HL-60 (cell line): ENCODE results near the gene HSPH1.

Source experiments
- DNase-seq, 2 experiments: peaks; one replicate each; pipeline ENCODE4 v3.0.0-alpha.2; 2010 to 2020; ENCODE audit warnings: low read depth in 1 of 2, low spot score in 1 of 2
- H3K27ac ChIP-seq: fragments of 250-450 bp; sonication (Bioruptor Pico); replicated peaks from 2 replicates; pipeline ENCODE4 v1.5.1; 2020; ENCODE audit warnings: mild to moderate bottlenecking, moderate library complexity
- H3K27me3 ChIP-seq: fragments of 250-450 bp; sonication (Bioruptor Pico); 2 replicates; pipeline ENCODE4 v1.5.1; 2021; ENCODE audit warnings: mild to moderate bottlenecking, moderate library complexity; ENCODE audit not compliant: insufficient read depth, poor library complexity, severe bottlenecking
- H3K4me3 ChIP-seq: replicated peaks from 2 replicates; pipeline ENCODE4 v1.5.1; 2011; ENCODE audit warnings: mild to moderate bottlenecking, control low read depth, low read length; ENCODE audit not compliant: insufficient read depth
- GABPA ChIP-seq: IDR thresholded peaks from 2 replicates; pipeline ENCODE4 v1.6.1; 2012; ENCODE audit warnings: low read depth
- POLR2AphosphoS5 ChIP-seq: IDR thresholded peaks from 2 replicates; pipeline ENCODE4 v1.6.1; 2012; ENCODE audit warnings: low read depth
- SPI1 ChIP-seq: IDR thresholded peaks from 2 replicates; pipeline ENCODE4 v1.6.1; 2012; ENCODE audit warnings: low read depth, mild to moderate bottlenecking, borderline replicate concordance
- TF ChIP-seq, protein P1 (sequence below): IDR thresholded peaks from 2 replicates; pipeline ENCODE4 v1.6.1; 2012; ENCODE audit warnings: low read depth; ENCODE audit not compliant: insufficient replicate concordance
- TF ChIP-seq, protein P2 (sequence below): IDR thresholded peaks from one replicate; pipeline ENCODE4 v1.5.1; 2011; ENCODE audit warnings: low read length, control low read depth, inconsistent platforms; ENCODE audit not compliant: insufficient read depth

HSPH1 gene

DNA sequence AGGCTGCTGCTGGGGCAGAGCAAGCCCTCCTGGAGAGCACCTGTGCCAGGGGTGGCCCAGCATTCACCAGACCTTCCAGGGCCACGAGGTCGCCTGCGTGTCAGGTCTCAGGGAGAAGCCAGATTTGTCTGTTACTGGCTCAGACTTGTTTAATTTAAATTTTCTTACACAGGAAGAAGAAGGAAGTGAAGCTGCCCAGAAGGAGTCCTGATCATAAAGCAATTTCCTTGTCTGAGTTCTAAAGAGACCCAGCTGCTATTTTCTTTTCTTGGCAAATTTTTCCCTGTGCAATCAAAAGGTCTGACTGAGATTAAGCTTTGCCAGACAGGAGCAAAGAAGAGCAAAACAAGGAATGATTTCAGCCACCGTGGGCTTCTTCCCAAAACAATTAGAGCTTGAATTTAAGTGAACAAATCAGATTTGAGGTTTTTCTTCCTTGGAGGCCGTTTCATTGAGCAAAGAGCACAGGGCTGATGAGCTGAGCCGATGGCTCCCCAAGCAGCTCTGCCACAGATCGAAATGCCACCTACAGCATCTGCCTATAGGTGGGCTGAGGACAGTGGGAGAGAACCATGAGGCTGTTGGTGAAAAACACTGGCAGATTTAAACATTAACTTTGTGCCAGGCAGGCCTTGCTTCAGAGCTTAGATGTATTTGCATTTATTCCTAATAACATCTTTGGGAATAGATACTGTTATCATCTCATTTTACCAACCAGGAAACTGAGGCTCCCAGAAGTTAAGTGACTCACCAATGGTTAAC is 40.1 kb downstream of the HSPH1 start:
- peaks cover 25% of the 10 kb centered on the region for H3K27me3 ChIP-seq
- H3K27ac ChIP-seq, result no peak overlapping the region
- TF ChIP-seq POLR2AphosphoS5 (no peak), SPI1 (no peak), GABPA (no peak)
- TF ChIP-seq, protein P1, sequence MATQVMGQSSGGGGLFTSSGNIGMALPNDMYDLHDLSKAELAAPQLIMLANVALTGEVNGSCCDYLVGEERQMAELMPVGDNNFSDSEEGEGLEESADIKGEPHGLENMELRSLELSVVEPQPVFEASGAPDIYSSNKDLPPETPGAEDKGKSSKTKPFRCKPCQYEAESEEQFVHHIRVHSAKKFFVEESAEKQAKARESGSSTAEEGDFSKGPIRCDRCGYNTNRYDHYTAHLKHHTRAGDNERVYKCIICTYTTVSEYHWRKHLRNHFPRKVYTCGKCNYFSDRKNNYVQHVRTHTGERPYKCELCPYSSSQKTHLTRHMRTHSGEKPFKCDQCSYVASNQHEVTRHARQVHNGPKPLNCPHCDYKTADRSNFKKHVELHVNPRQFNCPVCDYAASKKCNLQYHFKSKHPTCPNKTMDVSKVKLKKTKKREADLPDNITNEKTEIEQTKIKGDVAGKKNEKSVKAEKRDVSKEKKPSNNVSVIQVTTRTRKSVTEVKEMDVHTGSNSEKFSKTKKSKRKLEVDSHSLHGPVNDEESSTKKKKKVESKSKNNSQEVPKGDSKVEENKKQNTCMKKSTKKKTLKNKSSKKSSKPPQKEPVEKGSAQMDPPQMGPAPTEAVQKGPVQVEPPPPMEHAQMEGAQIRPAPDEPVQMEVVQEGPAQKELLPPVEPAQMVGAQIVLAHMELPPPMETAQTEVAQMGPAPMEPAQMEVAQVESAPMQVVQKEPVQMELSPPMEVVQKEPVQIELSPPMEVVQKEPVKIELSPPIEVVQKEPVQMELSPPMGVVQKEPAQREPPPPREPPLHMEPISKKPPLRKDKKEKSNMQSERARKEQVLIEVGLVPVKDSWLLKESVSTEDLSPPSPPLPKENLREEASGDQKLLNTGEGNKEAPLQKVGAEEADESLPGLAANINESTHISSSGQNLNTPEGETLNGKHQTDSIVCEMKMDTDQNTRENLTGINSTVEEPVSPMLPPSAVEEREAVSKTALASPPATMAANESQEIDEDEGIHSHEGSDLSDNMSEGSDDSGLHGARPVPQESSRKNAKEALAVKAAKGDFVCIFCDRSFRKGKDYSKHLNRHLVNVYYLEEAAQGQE, result no peak
- TF ChIP-seq, protein P2, sequence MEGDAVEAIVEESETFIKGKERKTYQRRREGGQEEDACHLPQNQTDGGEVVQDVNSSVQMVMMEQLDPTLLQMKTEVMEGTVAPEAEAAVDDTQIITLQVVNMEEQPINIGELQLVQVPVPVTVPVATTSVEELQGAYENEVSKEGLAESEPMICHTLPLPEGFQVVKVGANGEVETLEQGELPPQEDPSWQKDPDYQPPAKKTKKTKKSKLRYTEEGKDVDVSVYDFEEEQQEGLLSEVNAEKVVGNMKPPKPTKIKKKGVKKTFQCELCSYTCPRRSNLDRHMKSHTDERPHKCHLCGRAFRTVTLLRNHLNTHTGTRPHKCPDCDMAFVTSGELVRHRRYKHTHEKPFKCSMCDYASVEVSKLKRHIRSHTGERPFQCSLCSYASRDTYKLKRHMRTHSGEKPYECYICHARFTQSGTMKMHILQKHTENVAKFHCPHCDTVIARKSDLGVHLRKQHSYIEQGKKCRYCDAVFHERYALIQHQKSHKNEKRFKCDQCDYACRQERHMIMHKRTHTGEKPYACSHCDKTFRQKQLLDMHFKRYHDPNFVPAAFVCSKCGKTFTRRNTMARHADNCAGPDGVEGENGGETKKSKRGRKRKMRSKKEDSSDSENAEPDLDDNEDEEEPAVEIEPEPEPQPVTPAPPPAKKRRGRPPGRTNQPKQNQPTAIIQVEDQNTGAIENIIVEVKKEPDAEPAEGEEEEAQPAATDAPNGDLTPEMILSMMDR, result no peak
- DNase-seq, result no peak
- H3K4me3 ChIP-seq, result no peak overlapping the region

DNA sequence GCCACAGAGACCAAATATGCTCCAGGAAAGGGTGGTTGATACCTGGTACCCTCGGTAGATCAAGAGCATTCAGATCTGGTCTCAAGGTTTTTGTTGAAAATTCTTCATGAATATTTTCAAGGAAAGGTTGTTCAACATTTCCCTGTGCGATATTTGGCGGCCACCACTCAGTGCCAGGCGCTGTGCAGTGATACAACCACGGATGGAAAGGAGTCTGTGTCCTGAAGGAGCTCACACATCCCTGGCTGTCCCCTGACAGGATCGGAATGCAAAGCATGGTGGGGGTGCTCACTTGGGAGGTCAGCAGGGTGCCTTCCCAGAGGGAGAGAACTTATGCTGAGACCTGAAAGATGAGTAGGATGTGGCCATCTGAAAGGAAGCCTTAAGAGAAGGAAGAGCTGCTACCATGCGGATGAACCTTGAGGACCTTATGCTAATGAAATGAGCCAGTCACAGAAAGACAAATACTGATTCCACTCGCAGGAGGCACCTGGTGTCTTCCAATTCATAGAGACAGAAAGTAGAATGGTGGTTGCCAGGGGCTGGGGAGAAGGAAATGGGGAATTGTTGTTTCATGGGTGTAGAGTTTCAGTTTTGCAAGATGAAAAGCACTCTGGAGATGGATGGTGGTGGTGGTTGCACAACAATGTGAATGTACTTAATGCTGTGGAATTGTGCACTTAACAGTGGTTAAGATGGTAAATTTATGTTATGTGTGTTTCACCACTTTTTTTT is 41.6 kb downstream of the HSPH1 start:
- H3K4me3 ChIP-seq, result no peak overlapping the region
- no peak for TF ChIP-seq GABPA
- TF ChIP-seq SPI1, result no peak
- TF ChIP-seq, protein P2, result no peak
- no peak for TF ChIP-seq POLR2AphosphoS5
- TF ChIP-seq, protein P1, result no peak
- DNase-seq, result no peak
- peaks cover 37% of the 10 kb centered on the region for H3K27me3 ChIP-seq
- no peak overlapping the region for H3K27ac ChIP-seq

DNA sequence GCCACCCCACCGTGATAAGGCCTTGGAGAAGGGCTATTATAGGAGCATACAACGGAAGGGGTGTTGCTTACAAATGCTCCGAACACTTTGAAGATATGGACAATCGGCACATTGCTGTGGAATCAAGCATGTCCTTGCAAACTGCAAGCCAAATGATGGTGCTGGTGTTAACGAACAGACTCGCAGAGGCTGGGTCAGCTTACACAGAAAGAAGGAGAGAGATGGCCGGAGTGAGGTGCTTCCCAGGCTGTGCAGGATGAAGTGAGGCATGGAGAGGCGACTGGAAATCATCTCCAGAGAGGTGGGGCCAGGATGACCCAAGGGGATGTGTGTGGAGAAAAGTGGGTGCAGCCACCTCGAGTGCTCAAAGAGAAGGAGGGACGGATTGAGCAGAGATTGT is 42.2 kb downstream of the HSPH1 start:
- TF ChIP-seq POLR2AphosphoS5 (no peak), SPI1 (no peak), GABPA (no peak)
- TF ChIP-seq, protein P2, result no peak
- TF ChIP-seq, protein P1, result no peak
- H3K4me3 ChIP-seq, result no peak overlapping the region
- no peak overlapping the region for H3K27ac ChIP-seq
- DNase-seq, result no peak
- peaks cover 38% of the 10 kb centered on the region for H3K27me3 ChIP-seq
